ENCODE data around the gene DLGAP1.

- TF ChIP-seq EZH2 (IDR thresholded peaks at IDR 0.05; ENCODE audit: insufficient read depth, poor library complexity, severe bottlenecking) (no peak), EZH2phosphoT487 (IDR thresholded peaks at IDR 0.05; ENCODE audit: insufficient read depth, low read depth) (no peak)
Observed at GRCh38 chr18:3973191-3973850, 481.8 kb downstream of the DLGAP1 start.
